Retina (tissue), 1 donor: ENCODE data around the gene COX19.
"Not testable (repeated sequence)": the region's sequence is repeated elsewhere in the genome, so short reads cannot be mapped to it uniquely, and the experiment has no call there.

ENCODE experiments used
- DNase-seq: peaks from one replicate; pipeline ENCODE4 v3.0.0-alpha.2; 2016

Gene COX19

DNA sequence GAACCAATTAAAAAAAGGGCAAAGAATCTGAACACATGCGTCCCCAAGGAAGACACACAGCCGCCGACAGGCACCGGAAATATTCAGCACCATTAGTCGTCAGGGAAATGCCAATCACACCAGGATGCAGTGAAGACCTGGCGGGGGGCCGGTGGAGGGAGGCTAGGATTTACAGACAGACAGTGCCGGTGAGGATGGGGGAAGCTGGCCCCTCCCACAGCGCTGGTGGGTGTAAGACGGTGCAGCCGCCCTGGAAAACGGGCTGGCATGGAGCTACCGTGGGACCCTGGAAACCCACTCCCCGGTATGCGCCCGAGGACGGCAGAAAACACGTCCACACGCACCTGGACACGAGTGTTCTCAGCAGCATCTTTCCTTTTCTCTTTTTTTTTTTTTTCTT, 16.1 kb downstream of the COX19 start:
- no peak for DNase-seq

DNA sequence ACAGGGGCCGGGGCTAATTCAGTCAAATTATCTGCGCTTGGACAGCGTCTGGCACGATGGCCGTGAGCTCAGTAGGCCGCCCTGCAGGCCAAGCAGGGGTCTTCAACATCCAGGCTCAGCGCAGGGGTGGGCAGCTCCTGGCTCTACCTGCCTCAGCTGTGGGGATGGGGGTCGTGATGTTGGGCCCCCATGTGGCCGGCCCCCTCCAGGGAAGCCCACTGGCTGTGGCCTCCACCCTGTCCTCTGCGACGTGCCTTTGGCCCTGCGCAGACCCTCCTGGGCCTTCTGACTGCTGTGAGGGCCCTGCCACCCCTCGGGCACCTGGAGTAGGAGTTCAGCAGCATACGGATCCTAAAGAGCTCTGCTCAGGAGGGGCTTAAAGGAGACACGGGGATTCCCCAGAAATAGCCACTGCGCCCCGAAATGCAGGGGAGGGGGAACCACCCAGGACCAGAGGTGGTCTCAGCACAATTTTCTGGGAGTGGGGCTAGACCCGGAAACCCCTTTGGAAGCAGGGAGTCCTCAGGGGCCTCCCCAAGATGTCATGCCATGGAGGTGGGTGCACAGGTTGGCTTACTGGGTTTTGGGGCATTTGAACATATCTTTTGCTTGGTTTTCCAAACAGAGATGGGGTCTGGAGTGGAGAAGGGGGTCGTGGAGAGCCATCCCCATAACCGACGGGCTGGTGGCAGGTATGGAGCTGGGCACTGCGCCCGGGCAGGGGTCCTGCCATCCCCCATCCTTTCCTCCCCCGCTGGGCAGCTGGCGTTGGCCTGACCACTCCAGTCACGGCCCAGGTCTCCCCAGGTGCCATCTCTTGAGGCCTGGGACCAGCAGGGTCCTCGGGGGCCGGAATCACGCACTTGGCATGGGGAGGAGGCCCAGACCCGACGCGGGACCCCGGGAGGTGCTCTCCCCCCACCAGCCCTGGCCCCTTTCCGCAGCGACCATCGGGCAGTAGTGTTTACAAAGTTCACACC, 16.8 kb downstream of the COX19 start:
- DNase-seq = no peak

DNA sequence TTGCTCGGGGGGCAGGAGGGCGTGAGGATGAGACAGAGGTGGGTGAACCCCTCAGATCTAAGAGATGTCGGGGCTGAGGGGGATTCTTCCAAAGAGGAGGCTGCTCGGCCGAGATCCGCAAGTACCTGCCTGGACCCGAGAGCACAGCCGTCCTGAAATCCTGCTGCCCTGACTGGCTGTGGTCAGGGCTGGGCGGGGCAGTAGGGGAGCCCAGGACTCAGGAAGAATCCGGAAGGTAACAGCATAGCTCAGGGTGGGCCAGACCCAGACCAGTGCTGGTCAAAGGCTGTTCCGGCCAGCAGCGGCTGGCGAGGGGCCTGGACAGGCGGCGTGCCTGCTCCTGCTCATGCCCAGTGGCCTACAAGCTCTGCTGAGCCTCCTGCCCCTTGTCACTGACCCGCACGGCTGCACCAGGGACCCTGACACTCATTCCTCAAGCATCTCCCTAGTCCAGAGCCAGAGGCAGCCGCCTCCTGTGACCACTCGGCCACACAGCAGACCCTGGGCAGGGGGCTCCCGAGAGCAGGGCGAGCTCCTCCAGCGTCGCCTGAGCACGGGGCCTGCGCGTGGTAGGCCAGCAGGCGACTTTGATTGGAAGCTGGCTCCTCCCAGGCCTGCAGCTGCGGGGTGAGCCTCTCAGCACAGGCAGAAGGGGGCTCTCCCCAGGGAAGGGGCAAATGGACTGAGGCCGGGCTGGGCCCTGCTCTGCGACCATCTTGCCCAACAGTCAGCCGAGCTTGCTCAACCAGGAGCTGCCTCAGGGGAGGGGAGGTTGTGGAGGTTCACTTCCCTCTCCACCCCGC, 17.7 kb downstream of the COX19 start:
- peak; percentile 88 for DNase-seq

DNA sequence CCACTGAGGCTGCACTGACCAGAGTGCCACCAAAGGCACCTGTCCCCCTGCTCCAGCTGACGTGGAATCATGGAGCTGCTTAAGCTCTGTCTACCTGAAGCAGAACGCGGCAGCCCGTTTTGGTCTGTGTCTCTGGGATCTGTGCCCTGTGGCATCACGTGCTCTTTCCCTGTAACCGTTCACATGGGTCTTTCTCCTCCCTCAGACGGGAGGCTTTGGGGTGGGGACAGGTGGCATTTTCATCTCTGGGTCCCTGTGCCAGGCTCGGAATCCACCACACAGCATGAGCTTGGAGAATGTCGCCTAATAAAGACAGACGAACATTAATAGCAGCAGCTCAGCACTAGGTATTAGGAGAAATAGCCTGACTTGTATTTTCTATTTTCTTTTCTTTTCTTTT, 19.3 kb downstream of the COX19 start:
- no peak for DNase-seq

- DNase-seq = no peak
Measured at GRCh38 chr7:954330-955238, 20.8 kb downstream of the COX19 start, which contains the start of gene ADAP1. Gene ADAP1 (minus strand): TSS chr7:954680. CDS start chr7:954477, 203 bp downstream.

DNA sequence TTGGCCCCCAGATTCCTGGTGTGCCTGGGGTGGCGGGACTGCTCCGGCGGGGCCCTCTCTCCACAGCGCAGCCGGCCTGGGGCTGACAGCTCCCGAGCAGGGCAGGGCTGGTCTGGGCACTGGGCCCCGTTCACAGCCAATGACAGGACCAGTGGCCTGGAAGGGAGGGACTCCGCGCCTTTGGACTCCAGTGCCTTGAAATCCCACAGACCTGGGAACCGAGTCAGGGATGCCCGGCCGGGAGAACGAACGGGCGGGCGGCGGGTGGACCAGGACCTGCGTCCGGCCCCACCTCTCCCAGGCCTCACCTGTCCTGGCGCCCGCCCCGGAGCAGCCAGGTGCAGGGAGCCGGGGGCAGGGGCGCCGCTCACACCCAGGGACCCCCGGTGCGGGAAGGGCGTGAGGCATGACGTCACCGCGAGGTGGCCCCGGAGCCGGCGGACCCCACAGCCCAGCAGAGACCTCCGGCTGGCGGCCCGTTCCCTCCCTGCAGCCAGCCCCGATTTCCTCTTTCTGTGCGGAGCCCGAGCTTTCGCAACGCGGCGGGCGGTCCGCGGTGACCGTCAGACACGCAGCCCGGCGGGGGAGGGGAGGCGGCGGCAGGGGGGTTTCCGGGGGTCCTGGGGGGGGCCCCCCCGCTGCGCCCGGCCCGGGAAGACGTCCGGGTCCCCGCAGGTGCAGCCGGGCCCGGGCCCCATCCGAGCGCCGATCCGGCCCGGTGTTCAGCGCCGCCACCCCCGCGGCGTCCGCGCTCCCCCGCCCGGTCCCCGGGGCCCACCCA, 21.6 kb downstream of the COX19 start:
- peak; percentile 80 for DNase-seq

GRCh38 chr7:952548-953441, 22.6 kb downstream of the COX19 start:
- DNase-seq = no peak

DNA sequence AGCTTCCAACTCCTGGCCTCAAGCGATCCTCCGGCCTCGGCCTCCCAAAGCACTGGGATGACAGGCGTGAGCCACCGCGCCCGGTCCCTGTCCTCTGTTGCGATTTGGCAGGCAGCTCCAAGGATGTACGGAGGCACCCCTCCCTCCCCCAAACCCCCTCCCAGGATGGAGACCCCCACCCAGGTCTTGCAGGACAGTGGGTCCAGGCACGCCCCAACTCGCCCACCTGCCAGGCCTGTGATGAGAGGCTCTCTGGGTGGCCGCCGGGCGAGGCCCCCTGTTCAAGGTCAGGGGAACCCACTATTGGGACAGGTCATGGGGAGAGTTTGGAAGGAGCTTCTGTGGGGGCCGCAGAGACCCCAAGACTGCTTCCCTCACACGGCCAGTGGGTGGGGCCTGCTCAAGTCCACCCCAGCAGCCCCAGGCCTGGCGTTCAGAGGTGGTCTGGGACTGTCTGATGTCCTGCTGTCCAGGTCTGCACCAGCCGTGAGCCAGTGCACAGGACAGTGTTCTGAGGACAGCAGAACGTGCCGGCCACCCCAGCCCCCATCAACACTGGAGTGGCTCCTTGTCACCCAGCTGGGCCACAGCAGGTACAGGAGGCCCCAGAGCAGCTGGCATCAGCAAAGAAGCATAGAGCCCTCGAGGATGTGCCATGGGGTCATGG, 23.3 kb downstream of the COX19 start:
- DNase-seq = no peak

GRCh38 chr7:949021-949934, 26.1 kb downstream of the COX19 start:
- no peak for DNase-seq

GRCh38 chr7:947391-948210, 27.7 kb downstream of the COX19 start:
- DNase-seq = no peak

DNA sequence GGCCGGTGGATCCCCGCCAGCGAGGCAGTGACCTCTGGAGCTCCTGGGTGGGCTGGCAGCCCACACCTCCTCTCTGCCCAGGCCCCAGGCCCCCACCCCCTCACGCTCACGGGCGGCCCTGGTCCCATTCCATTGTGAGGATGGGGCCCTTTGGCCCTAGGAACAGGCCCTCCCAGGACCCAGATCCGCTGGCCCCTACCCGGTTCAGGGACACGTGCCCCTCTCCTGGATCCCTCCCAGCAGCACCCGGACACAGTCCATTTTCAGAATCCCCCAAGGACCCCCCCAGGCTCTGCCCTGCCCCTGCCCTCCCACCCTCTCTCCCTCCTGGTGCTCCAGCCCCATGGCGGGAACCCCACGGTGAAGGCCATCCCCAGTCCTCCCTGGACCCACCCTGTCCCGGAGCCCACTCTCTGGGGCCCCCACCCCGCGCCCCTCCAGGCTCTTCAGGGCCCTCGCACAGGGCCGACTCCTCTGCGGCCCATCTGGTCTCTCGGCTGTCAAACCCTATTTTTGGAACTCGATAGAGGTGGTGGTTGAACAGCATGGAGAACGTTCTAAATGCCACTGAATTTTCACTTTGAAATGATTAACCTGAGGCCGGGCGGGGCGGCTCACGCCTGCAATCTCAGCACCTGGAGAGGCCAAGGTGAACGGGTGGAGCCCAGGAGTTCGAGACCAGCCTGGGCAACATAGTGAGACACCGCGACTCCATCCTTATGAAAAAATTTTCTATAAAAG, 28.9 kb downstream of the COX19 start:
- DNase-seq = no peak

DNA sequence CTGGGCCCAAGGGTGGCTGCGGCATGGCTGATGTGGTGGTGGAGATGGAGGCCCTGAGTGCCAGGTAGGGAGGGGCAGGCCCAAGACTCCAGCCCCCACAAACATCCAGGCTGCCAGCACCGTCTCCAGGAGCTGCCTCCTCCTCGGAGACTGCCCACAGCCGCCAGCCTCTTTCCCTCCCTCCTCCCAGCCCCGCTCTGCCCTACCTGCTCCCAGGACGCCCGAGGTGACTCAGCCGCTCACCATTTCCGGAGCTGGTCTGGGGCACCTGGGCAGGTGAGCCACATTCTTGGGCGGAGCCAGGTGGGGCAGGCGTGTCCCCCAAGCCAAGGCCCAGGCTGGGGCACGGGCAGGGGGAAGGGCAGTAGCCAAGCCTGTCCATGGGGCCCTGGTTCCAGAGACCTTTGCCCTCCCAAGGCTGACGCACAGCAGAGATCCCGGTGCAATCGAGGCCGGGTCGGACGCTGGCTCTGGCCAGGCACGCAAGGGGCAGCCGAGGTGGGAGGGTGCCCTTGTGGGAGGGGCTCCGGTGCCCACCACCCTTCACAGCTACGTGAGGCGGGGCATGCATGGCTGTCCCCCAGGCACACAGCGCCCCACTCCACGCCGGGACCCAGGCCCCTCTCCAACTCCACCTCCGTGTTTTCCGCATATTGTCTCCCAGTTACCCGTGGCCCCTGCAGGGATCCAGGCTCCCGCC, 29.6 kb downstream of the COX19 start:
- no peak for DNase-seq

DNA sequence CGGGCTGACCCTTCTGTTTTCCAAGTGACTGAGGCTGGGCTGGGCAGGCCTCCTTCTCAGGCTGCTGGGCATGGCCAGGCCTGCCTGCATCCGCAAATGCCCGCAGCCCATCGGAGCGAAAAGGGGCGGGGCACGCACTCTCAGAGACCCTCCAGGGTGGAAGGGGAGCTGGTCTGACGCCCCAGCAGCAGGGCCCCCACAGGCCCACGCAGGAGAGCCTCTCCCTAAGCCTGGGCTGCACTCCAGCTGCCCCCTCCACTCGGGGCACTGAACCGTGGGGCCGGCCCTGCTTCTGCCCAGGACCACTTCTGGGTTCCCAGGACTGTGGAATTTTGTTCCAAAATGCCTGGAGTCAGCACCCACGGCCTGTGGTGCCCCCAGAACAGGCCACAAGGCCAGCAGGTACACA, 30.2 kb downstream of the COX19 start:
- no peak for DNase-seq

DNA sequence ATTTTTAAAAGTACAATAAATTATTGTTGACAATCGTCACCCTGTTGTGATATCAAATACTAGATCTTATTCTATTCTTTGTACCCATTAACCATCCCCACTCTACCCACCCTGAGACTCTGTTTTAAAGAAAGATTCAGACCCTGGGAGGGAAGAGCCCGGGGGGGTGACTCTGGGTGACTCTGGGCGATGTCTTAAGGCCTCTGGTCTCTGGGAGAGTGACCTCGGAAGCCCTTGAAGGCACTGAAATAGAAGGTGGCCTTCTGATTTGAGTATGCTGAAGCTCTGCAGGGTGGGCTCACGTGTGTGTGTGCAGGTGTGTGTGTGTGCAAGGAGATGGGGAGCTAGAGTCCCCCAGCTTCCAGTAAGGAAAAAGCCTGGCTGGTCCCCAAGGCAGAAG, 30.6 kb downstream of the COX19 start:
- DNase-seq = no peak

- DNase-seq = not testable (repeated sequence)
Measured at GRCh38 chr7:943793-944192, 31.6 kb downstream of the COX19 start.

DNA sequence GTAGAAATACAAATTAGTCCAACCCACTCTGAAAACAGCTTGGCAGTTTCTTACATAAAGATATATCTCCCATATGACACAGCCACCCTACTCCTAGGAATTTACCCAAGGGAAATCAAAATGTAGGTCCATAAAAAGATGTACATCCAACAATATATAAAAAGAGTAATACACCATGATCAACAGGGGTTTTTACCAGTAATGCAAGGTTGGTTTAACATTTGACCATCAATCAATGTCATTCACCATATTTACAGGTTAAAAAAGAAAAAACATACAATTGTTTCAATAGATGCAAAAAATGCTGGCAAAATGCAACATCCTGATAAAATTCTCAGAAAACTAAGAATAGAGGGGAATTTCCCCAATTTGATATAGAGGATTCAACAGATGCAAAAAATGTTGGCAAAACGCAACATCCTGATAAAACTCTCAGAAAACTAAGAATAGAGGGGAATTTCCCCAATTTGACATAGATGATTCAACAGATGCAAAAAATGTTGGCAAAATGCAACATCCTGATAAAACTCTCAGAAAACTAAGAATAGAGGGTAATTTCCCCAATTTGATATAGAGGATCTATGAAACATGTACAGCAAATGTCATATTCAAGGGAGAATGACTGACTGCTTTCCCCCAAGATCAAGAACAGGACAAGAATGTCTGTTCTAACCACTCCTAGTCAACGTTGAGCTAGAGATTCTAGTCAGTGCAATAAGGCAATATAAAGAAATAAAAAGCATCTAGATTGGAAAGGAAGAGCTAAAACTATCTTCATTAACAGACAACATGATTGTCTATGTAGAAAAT, 34.5 kb downstream of the COX19 start:
- DNase-seq = no peak
